Measurements from ENCODE around the gene ZFP36.

GRCh38 chr19:39426170-39426569, 19.5 kb downstream of the ZFP36 start:
- TF ChIP-seq, protein P1, sequence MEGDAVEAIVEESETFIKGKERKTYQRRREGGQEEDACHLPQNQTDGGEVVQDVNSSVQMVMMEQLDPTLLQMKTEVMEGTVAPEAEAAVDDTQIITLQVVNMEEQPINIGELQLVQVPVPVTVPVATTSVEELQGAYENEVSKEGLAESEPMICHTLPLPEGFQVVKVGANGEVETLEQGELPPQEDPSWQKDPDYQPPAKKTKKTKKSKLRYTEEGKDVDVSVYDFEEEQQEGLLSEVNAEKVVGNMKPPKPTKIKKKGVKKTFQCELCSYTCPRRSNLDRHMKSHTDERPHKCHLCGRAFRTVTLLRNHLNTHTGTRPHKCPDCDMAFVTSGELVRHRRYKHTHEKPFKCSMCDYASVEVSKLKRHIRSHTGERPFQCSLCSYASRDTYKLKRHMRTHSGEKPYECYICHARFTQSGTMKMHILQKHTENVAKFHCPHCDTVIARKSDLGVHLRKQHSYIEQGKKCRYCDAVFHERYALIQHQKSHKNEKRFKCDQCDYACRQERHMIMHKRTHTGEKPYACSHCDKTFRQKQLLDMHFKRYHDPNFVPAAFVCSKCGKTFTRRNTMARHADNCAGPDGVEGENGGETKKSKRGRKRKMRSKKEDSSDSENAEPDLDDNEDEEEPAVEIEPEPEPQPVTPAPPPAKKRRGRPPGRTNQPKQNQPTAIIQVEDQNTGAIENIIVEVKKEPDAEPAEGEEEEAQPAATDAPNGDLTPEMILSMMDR (IDR thresholded peaks at IDR 0.05), result no peak
- no peak for TF ChIP-seq POLR2AphosphoS5 (IDR thresholded peaks at IDR 0.05; ENCODE audit: low read depth, low read length)
